A549 (cell line): ENCODE measurements around the gene REV1. TPM values are rescaled to one million over a fixed set of nuclear protein-coding genes. Genes with fewer than 3 reads are reported as not detected.

Experiments used
- ATAC-seq, 2 experiments: fragments of 200-7000 bp in 1 of 2; fragments of >200 bp in 1 of 2; cut with Nextera tagmentation in 1 of 2; cut with Tn5 transposase in 1 of 2; 3 replicates each; pipeline versions ENCODE4 v1.8.0 to v1.9.1; 2018 to 2020; ENCODE audit warnings: mild to moderate bottlenecking in 1 of 2, moderate library complexity in 1 of 2
- CTCF ChIA-PET: fragments of 300-600 bp; sonication (Branson Sonifier 250); formaldehyde crosslinking; extraction: SDS; loops from one replicate; lab custom pipeline; 2021; ENCODE audit warnings: antibody characterized with exemption, inconsistent platforms; lab: Yijun Ruan, JAX
- POLR2A ChIA-PET: fragments of 350-600 bp; formaldehyde crosslinking; extraction: SDS; loops from one replicate; lab custom pipeline; 2021; ENCODE audit warnings: antibody characterized with exemption, inconsistent platforms; lab: Yijun Ruan, JAX
- DNase-seq, 2 experiments: peaks; one replicate each; pipeline versions ENCODE4 v3.0.0 to v3.0.0-alpha.2; 2011 to 2016; ENCODE audit warnings: low read depth in 1 of 2, low spot score in 1 of 2
- FAIRE-seq: peaks from 2 replicates; lab custom pipeline; 2011; peaks lifted over from hg19 to GRCh38; lab: Jason Lieb, UNC
- H3K27ac ChIP-seq, 2 experiments: fragments of >200 bp; sonication (Bioruptor Twin); formaldehyde crosslinking; 3 replicates each; pipeline ENCODE4 v1.5.1; 2016 to 2017
- H3K4me1 ChIP-seq: fragments of >200 bp; sonication (Bioruptor Twin); formaldehyde crosslinking; 3 replicates; pipeline ENCODE4 v1.6.1; 2016
- H3K4me2 ChIP-seq: fragments of >200 bp; sonication (Bioruptor Twin); formaldehyde crosslinking; 3 replicates; pipeline ENCODE4 v1.6.1; 2016
- H3K4me3 ChIP-seq: fragments of >200 bp; sonication (Bioruptor Twin); formaldehyde crosslinking; 3 replicates; pipeline ENCODE4 v1.5.1; 2016
- H3K9me3 ChIP-seq: fragments of >200 bp; sonication (Bioruptor Twin); formaldehyde crosslinking; 3 replicates; pipeline ENCODE4 v1.6.1; 2016
- ATOH8 ChIP-seq: fragments of 250-450 bp; sonication (Bioruptor Pico); IDR thresholded peaks from 2 replicates; pipeline ENCODE4 v1.5.0; 2020; ENCODE audit warnings: low read depth, mild to moderate bottlenecking, moderate library complexity
- CBX2 ChIP-seq: fragments of 200-600 bp; sonication (generic); IDR thresholded peaks from 2 replicates; pipeline ENCODE4 v1.6.1; 2016; ENCODE audit warnings: low read depth, mild to moderate bottlenecking, borderline replicate concordance
- CBX8 ChIP-seq: fragments of 200-600 bp; sonication (generic); IDR thresholded peaks from 2 replicates; pipeline ENCODE4 v1.6.1; 2016
- EHF ChIP-seq: fragments of 250-450 bp; sonication (Bioruptor Pico); IDR thresholded peaks from 2 replicates; pipeline ENCODE4 v1.5.0; 2020; ENCODE audit warnings: mild to moderate bottlenecking
- ESRRA ChIP-seq: fragments of 150-350 bp; IDR thresholded peaks from 2 replicates; pipeline ENCODE4 v1.6.1; 2014; ENCODE audit warnings: mild to moderate bottlenecking, low read length, borderline replicate concordance
- HDAC2 ChIP-seq: fragments of 200-600 bp; sonication (generic); IDR thresholded peaks from 2 replicates; pipeline ENCODE4 v1.6.1; 2016
- HOXA7 ChIP-seq: fragments of 250-450 bp; sonication (Bioruptor Pico); IDR thresholded peaks from 2 replicates; pipeline ENCODE4 v1.5.0; 2020; ENCODE audit warnings: mild to moderate bottlenecking, moderate library complexity
- JUN ChIP-seq, 2 experiments: fragments of >200 bp; sonication (Bioruptor Twin); formaldehyde crosslinking; IDR thresholded peaks; 2 replicates in 1 of 2; 3 replicates in 1 of 2; pipeline ENCODE4 v1.6.1; 2016 to 2017
- JUNB ChIP-seq: fragments of >200 bp; sonication (Bioruptor Twin); formaldehyde crosslinking; IDR thresholded peaks from 2 replicates; pipeline ENCODE4 v1.6.1; 2016
- MAFK ChIP-seq: fragments of 450-650 bp; IDR thresholded peaks from 2 replicates; pipeline ENCODE4 v1.6.1; 2014; ENCODE audit not compliant: partially characterized antibody
- MAZ ChIP-seq: fragments of 150-350 bp; IDR thresholded peaks from 2 replicates; pipeline ENCODE4 v1.6.1; 2014; ENCODE audit warnings: antibody characterized with exemption, low read depth, low read length, borderline replicate concordance
- MYC ChIP-seq: IDR thresholded peaks from 2 replicates; pipeline ENCODE4 v1.6.1; 2012; ENCODE audit warnings: mild to moderate bottlenecking, inconsistent platforms, low read length, improper control_type of control experiment, borderline replicate concordance
- NFE2L2 ChIP-seq: fragments of 150-350 bp; conservative IDR thresholded peaks from 2 replicates; pipeline ENCODE4 v1.6.1; 2014; ENCODE audit warnings: low read length
- NPAS2 ChIP-seq: fragments of 250-450 bp; sonication (Bioruptor Pico); IDR thresholded peaks from 2 replicates; pipeline ENCODE4 v1.8.0; 2022; ENCODE audit warnings: mild to moderate bottlenecking, moderate library complexity, borderline replicate concordance
- NR3C1 ChIP-seq: fragments of >200 bp; sonication (Bioruptor Twin); formaldehyde crosslinking; IDR thresholded peaks from 3 replicates; pipeline ENCODE4 v1.6.1; 2017
- PHF8 ChIP-seq: fragments of 200-600 bp; sonication (generic); IDR thresholded peaks from 2 replicates; pipeline ENCODE4 v1.6.1; 2016; ENCODE audit warnings: low read depth, mild to moderate bottlenecking, antibody characterized with exemption, moderate library complexity, borderline replicate concordance
- POLR2A ChIP-seq: IDR thresholded peaks from 2 replicates; pipeline ENCODE4 v1.6.1; 2012; ENCODE audit warnings: mild to moderate bottlenecking, low read length
- REST ChIP-seq: fragments of 200-600 bp; sonication (generic); IDR thresholded peaks from 2 replicates; pipeline ENCODE4 v1.6.1; 2016; ENCODE audit warnings: antibody characterized with exemption, mild to moderate bottlenecking, moderate library complexity
- RFX5 ChIP-seq: fragments of 450-650 bp; IDR thresholded peaks from 2 replicates; pipeline ENCODE4 v1.7.1; 2014; ENCODE audit warnings: antibody characterized with exemption, mild to moderate bottlenecking, moderate library complexity
- RNF2 ChIP-seq: fragments of 200-600 bp; sonication (generic); IDR thresholded peaks from 2 replicates; pipeline ENCODE4 v1.6.1; 2016; ENCODE audit warnings: low read depth, mild to moderate bottlenecking, antibody characterized with exemption, moderate library complexity, borderline replicate concordance
- SREBF2 ChIP-seq: fragments of 450-650 bp; IDR thresholded peaks from 2 replicates; pipeline ENCODE4 v1.6.1; 2014; ENCODE audit warnings: mild to moderate bottlenecking, moderate library complexity
- ZSCAN20 ChIP-seq: fragments of 250-450 bp; sonication (Bioruptor Pico); IDR thresholded peaks from 2 replicates; pipeline ENCODE4 v1.8.0; 2022; ENCODE audit warnings: mild to moderate bottlenecking, moderate library complexity
- WGBS: methylation state at CpG from one replicate; pipeline ENCODE4 v1.1.6; 2017; ENCODE audit errors: missing lambda C conversion rate; 5-methylcytosine and 5-hydroxymethylcytosine counted together
- polyA plus RNA-seq, 4 experiments: library from polyadenylated mRNA; depleted of rRNA in 3 of 4; stranded (reverse); fragments of >200 nt; fragmentation: RNase III in 1 of 4; extraction: RNeasy Plus Mini Kit Qiagen cat#74134 plus additional on column Dnase treatment in 1 of 4; gene quantifications; 2 replicates in 3 of 4; 3 replicates in 1 of 4; pipeline ENCODE4 v1.2.3, GENCODE V29; 2011 to 2017
- TF ChIP-seq, protein P1 (sequence below): fragments of 450-650 bp; IDR thresholded peaks from 2 replicates; pipeline ENCODE4 v1.6.1; 2014; ENCODE audit warnings: antibody characterized with exemption
- TF ChIP-seq, protein P2 (sequence below): fragments of >200 bp; sonication (Bioruptor Twin); formaldehyde crosslinking; IDR thresholded peaks from 3 replicates; pipeline ENCODE4 v1.5.1; 2016

REV1 gene
- polyA plus RNA-seq, 2 of the 4 experiments (the other 2 are of a cell fraction), result 12.8 to 36.2 TPM

DNA sequence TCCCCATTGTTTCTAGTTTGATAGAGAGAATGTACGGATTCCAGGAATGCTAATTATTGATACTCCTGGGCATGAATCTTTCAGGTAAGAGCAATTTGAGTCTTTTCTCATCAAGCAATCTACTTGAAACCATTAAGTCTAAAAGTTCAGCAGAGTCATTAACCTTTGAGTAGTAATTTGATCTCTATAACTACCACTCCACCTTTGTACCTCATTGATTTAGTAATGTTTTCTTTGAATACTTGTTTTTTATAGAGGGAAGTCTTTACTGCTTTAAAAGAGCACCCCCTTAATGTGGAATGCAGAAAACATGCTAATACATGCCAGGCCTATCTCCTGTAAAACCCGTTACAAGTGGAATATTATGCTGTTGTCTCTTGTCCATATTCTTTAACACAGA lies 107.7 kb downstream of the REV1 start:
- TF ChIP-seq NFE2L2, result no peak
- FAIRE-seq (no peak), DNase-seq (no peak), ATAC-seq (no peak)
- no peak overlapping the region for H3K4me3 ChIP-seq
- H3K4me2 ChIP-seq, result no peak overlapping the region
- POLR2A ChIA-PET, result no interaction called here
- H3K4me1 ChIP-seq, result no peaks in the 10 kb centered on the region
- H3K27ac ChIP-seq, result no peak overlapping the region
- H3K9me3 ChIP-seq, result no peaks in the 10 kb centered on the region
- WGBS, result 95% methylated on average over 2 of the region's 2 CpGs
- CTCF ChIA-PET, result interaction anchor here (2.3 kb wide), 1 partner anchor 16 kb away, joined by 9 read pairs; no protein-coding TSS in a partner anchor

DNA sequence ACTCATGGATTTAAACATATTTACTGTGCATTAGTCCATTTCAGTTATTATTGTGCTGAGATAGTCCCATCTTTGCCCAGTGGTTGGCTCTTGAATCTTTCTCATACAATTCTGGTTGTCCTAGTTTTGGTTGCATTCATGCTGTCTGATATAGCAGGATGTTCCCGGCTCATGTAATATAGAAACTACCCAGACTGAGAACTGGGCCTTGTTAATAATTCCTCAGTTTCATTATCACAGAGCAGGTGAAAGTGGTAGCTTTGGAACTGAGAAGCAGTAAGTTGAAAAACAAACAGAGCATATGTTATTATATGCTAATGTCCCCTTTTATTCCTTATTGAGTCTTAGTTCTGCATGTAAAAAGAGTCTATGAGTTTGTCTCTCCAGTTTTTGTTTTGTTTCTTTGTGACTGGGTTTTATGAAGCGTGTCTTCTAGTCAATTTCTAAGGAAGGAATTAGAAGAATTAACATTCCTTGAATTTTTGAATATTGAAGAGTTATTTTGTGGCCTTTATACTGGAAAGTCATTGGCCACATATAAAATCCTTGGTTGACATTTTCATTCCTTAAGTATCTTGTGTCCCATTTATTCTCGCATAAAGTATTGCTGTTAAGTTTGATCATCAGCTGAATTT lies 109.3 kb downstream of the REV1 start:
- TF ChIP-seq MYC (no peak), RFX5 (no peak), ATOH8 (CRISPR knock-in tag) (no peak), CBX8 (no peak), PHF8 (no peak), REST (no peak), SREBF2 (no peak), HDAC2 (no peak), POLR2A (no peak), RNF2 (no peak), ZSCAN20 (CRISPR knock-in tag) (no peak), MAZ (no peak), ESRRA (no peak)
- TF ChIP-seq, protein P1, sequence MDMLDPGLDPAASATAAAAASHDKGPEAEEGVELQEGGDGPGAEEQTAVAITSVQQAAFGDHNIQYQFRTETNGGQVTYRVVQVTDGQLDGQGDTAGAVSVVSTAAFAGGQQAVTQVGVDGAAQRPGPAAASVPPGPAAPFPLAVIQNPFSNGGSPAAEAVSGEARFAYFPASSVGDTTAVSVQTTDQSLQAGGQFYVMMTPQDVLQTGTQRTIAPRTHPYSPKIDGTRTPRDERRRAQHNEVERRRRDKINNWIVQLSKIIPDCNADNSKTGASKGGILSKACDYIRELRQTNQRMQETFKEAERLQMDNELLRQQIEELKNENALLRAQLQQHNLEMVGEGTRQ, result no peak
- no peaks in the 10 kb centered on the region for H3K9me3 ChIP-seq
- ChIA-PET CTCF (no interaction called here), POLR2A (no interaction called here)
- no peak for ATAC-seq
- DNase-seq, result no peak
- no peaks in the 10 kb centered on the region for H3K4me1 ChIP-seq
- no peak overlapping the region for H3K4me2 ChIP-seq
- no peak overlapping the region for H3K27ac ChIP-seq
- no peak overlapping the region for H3K4me3 ChIP-seq
- WGBS, result 90% methylated on average over 3 of the region's 3 CpGs
- FAIRE-seq, result no peak

DNA sequence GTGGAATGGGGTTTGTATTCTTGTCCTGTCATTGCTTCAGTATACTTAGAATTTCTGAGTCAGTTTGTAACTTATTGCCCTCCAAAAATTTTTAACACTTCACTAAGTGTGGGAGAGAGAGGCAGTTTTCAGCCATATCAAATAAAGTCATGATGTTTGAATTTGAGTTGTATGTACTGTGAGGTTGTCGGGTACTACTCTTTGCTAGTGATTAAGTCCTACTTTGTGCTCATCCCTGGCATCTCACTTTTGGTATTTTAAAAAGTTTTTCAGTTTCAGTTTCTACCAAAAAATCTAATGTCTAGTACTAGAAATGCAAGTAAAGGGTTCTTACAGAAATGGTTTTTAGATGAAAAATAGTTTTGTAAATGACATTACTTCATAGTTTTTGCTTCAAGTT lies 111.9 kb downstream of the REV1 start:
- no peaks in the 10 kb centered on the region for H3K4me1 ChIP-seq
- ChIA-PET POLR2A (no interaction called here), CTCF (no interaction called here)
- no peaks in the 10 kb centered on the region for H3K9me3 ChIP-seq
- TF ChIP-seq JUNB (no peak), ESRRA (no peak), JUN (IDR thresholded peaks at IDR 0.05) (no peak), EHF (CRISPR knock-in tag) (no peak), HOXA7 (no peak), NR3C1 (no peak), NPAS2 (CRISPR knock-in tag) (no peak), MAFK (no peak), CBX2 (no peak)
- TF ChIP-seq, protein P2, sequence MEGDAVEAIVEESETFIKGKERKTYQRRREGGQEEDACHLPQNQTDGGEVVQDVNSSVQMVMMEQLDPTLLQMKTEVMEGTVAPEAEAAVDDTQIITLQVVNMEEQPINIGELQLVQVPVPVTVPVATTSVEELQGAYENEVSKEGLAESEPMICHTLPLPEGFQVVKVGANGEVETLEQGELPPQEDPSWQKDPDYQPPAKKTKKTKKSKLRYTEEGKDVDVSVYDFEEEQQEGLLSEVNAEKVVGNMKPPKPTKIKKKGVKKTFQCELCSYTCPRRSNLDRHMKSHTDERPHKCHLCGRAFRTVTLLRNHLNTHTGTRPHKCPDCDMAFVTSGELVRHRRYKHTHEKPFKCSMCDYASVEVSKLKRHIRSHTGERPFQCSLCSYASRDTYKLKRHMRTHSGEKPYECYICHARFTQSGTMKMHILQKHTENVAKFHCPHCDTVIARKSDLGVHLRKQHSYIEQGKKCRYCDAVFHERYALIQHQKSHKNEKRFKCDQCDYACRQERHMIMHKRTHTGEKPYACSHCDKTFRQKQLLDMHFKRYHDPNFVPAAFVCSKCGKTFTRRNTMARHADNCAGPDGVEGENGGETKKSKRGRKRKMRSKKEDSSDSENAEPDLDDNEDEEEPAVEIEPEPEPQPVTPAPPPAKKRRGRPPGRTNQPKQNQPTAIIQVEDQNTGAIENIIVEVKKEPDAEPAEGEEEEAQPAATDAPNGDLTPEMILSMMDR, result no peak
- WGBS, result 89% methylated on average over 1 of the region's 1 CpG
- no peak overlapping the region for H3K27ac ChIP-seq
- ATAC-seq, result no peak
- no peak for DNase-seq
- H3K4me2 ChIP-seq, result no peak overlapping the region
- no peak for FAIRE-seq
- no peak overlapping the region for H3K4me3 ChIP-seq
